Lower lobe of right lung (tissue), 2 donors: ENCODE measurements around the gene FOXF1. TPM values are rescaled to one million over a fixed set of nuclear protein-coding genes. Genes with fewer than 3 reads are reported as not detected.

Source experiments
- ATAC-seq, 2 donors: fragments of 200-7000 bp; cut with Tn5 transposase; one replicate each; pipeline ENCODE4 v1.9.1; 2020 to 2022; ENCODE audit warnings: mild to moderate bottlenecking in 2 of 2, moderate library complexity in 2 of 2
- DNase-seq: peaks from one replicate; pipeline ENCODE4 v3.0.0-alpha.2; 2020
- H3K27ac ChIP-seq: fragments of 200-600 bp; one replicate; pipeline ENCODE4 v1.8.0; 2022
- H3K27me3 ChIP-seq: fragments of 200-600 bp; one replicate; pipeline ENCODE4 v1.8.0; 2022; ENCODE audit warnings: low read depth
- H3K36me3 ChIP-seq: fragments of 200-600 bp; one replicate; pipeline ENCODE4 v1.8.0; 2022; ENCODE audit warnings: mild to moderate bottlenecking
- H3K4me1 ChIP-seq: fragments of 200-600 bp; one replicate; pipeline ENCODE4 v1.8.0; 2022
- H3K4me3 ChIP-seq: fragments of 200-600 bp; one replicate; pipeline ENCODE4 v1.8.0; 2022; ENCODE audit warnings: mild to moderate bottlenecking
- H3K9me3 ChIP-seq: fragments of 200-600 bp; one replicate; pipeline ENCODE4 v1.8.0; 2022
- intact Hi-C: fragments of 100-400 bp; cut with DNase I; formaldehyde crosslinking; loops from one replicate; pipeline ENCODE4 v1.11.0; 2022
- total RNA-seq: library from RNA; stranded (reverse); fragmentation: NEBNext Ultra II Directional; extraction: Animal tissue kit (Norgen Biotek cat#: 25700); gene quantifications from one replicate; pipeline ENCODE4 v1.2.1, GENCODE V29; 2021
- TF ChIP-seq, protein P1 (sequence below): fragments of 200-600 bp; IDR thresholded peaks from one replicate; pipeline ENCODE4 v1.8.0; 2022; ENCODE audit warnings: antibody characterized with exemption, mild to moderate bottlenecking
- donor health status: DM: no; HTN: yes; CAD: no; lungs with severe emphysema.

Gene FOXF1
- total RNA-seq, 1 donor from 2014 or later, result 31.2 TPM

GRCh38 chr16:86519649-86520316, 9.5 kb downstream of the FOXF1 start:
- peak overlapping the region; percentile 47 for H3K27ac ChIP-seq
- peaks cover 22% of the 10 kb centered on the region for H3K4me1 ChIP-seq
- DNase-seq, result peak; percentile 73
- no peaks in the 10 kb centered on the region for H3K36me3 ChIP-seq
- H3K4me3 ChIP-seq, result peak overlapping the region; percentile 6
- H3K9me3 ChIP-seq, result no peaks in the 10 kb centered on the region
- TF ChIP-seq, protein P1, sequence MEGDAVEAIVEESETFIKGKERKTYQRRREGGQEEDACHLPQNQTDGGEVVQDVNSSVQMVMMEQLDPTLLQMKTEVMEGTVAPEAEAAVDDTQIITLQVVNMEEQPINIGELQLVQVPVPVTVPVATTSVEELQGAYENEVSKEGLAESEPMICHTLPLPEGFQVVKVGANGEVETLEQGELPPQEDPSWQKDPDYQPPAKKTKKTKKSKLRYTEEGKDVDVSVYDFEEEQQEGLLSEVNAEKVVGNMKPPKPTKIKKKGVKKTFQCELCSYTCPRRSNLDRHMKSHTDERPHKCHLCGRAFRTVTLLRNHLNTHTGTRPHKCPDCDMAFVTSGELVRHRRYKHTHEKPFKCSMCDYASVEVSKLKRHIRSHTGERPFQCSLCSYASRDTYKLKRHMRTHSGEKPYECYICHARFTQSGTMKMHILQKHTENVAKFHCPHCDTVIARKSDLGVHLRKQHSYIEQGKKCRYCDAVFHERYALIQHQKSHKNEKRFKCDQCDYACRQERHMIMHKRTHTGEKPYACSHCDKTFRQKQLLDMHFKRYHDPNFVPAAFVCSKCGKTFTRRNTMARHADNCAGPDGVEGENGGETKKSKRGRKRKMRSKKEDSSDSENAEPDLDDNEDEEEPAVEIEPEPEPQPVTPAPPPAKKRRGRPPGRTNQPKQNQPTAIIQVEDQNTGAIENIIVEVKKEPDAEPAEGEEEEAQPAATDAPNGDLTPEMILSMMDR, result peak; percentile 94
- intact Hi-C loops, result no loop called here
- ATAC-seq, result peak; percentile 48 to 65
- peaks cover 52% of the 10 kb centered on the region for H3K27me3 ChIP-seq

- no peak for ATAC-seq
- Histone ChIP-seq H3K4me1 (peaks cover 22% of the 10 kb centered on the region), H3K9me3 (no peaks in the 10 kb centered on the region), H3K27me3 (peaks cover 44% of the 10 kb centered on the region), H3K36me3 (no peaks in the 10 kb centered on the region), H3K4me3 (peak overlapping the region; percentile 6), H3K27ac (no peak overlapping the region)
- TF ChIP-seq, protein P1, result no peak
- DNase-seq, result peak; percentile 36
- intact Hi-C loops, result no loop called here
Observed at GRCh38 chr16:86520317-86521210, 10.2 kb downstream of the FOXF1 start.

GRCh38 chr16:86521236-86522197, 11.2 kb downstream of the FOXF1 start:
- H3K27me3 ChIP-seq, result peaks cover 35% of the 10 kb centered on the region
- intact Hi-C loops, result no loop called here
- H3K27ac ChIP-seq, result no peak overlapping the region

DNA sequence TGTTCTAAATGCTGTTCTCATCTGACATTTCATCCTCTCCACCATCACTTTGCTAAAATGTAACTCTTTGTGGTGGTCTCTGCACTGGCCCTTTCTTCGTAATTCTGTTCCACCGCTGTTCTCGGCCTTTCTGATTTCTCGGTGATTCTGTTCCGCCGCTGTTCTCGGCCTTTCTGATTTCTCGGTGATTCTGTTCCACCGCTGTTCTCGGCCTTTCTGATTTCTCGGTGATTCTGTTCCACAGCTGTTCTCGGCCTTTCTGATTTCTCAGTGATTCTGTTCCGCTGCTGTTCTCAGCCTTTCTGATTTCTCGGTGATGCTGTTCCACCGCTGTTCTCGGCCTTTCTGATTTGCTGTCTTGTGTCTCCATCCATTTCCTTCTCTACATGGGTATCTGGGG, 12.3 kb downstream of the FOXF1 start:
- no peaks in the 10 kb centered on the region for H3K36me3 ChIP-seq
- DNase-seq (no peak), ATAC-seq (no peak)
- no peak overlapping the region for H3K27ac ChIP-seq
- H3K4me3 ChIP-seq, result no peak overlapping the region
- TF ChIP-seq, protein P1, result no peak
- H3K4me1 ChIP-seq, result peaks cover 17% of the 10 kb centered on the region
- peaks cover 25% of the 10 kb centered on the region for H3K27me3 ChIP-seq
- H3K9me3 ChIP-seq, result no peaks in the 10 kb centered on the region
- intact Hi-C loops, result no loop called here

More at GRCh38 chr16:86521236-86522197, 11.2 kb downstream of the FOXF1 start:
- DNase-seq, result peak; percentile 28
- no peak for ATAC-seq
- Histone ChIP-seq H3K4me3 (no peak overlapping the region), H3K36me3 (no peaks in the 10 kb centered on the region), H3K4me1 (peaks cover 17% of the 10 kb centered on the region), H3K9me3 (no peaks in the 10 kb centered on the region)
- TF ChIP-seq, protein P1, result no peak
